ENCODE results near the gene HSD11B2. TPM values are rescaled to one million over a fixed set of nuclear protein-coding genes. Genes with fewer than 3 reads are reported as not detected.

Gene HSD11B2
- total RNA-seq, 1 donor from 2014 or later = 2.2 TPM

DNA sequence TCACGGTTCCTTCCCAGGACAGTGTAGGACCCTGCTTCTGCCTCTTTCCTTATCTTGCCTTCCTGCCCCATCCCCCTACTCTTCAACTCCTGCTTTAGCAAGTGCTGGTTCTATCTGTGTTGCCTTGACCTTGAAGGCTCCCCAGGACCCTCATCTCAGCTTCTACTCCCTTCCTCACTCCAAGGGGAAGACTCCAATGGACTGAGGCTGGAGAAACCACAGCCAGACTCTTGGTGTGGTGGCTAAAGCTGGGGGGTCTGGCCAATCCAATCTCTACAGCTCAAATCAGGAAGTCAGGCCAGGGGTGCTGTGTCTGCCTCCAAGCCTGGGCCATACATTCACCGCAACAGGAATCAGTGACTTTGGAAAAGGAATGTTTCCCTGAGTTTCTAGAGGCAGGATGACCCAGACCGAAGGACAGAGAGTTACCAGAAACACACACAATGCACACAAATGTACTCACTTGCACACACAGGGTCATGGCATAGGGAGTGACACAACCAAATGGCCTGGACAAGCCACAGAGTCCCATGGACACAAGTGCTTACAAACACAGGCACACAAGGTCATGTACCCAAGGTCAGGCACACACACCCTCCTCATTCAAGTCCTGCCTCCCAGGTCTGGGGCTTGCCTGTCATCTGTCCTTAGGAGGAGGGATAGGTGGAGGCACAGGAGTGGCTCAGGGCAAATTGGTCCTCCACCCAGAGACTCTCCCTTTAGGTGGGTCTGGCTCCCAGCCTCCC is 1.7 kb upstream of the HSD11B2 start:
- ATAC-seq = no peak
- intact Hi-C loops (cut with DNase I) = no loop called here
- H3K36me3 ChIP-seq = no peaks in the 10 kb centered on the region
- no peak overlapping the region for H3K4me3 ChIP-seq
- H3K4me1 ChIP-seq = peaks cover 29% of the 10 kb centered on the region
- TF ChIP-seq, protein P1, sequence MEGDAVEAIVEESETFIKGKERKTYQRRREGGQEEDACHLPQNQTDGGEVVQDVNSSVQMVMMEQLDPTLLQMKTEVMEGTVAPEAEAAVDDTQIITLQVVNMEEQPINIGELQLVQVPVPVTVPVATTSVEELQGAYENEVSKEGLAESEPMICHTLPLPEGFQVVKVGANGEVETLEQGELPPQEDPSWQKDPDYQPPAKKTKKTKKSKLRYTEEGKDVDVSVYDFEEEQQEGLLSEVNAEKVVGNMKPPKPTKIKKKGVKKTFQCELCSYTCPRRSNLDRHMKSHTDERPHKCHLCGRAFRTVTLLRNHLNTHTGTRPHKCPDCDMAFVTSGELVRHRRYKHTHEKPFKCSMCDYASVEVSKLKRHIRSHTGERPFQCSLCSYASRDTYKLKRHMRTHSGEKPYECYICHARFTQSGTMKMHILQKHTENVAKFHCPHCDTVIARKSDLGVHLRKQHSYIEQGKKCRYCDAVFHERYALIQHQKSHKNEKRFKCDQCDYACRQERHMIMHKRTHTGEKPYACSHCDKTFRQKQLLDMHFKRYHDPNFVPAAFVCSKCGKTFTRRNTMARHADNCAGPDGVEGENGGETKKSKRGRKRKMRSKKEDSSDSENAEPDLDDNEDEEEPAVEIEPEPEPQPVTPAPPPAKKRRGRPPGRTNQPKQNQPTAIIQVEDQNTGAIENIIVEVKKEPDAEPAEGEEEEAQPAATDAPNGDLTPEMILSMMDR (IDR thresholded peaks at IDR 0.05) = no peak
- H3K27ac ChIP-seq = no peak overlapping the region
- peaks cover 6% of the 10 kb centered on the region for H3K27me3 ChIP-seq
- no peak for DNase-seq
- H3K9me3 ChIP-seq = no peaks in the 10 kb centered on the region

DNA sequence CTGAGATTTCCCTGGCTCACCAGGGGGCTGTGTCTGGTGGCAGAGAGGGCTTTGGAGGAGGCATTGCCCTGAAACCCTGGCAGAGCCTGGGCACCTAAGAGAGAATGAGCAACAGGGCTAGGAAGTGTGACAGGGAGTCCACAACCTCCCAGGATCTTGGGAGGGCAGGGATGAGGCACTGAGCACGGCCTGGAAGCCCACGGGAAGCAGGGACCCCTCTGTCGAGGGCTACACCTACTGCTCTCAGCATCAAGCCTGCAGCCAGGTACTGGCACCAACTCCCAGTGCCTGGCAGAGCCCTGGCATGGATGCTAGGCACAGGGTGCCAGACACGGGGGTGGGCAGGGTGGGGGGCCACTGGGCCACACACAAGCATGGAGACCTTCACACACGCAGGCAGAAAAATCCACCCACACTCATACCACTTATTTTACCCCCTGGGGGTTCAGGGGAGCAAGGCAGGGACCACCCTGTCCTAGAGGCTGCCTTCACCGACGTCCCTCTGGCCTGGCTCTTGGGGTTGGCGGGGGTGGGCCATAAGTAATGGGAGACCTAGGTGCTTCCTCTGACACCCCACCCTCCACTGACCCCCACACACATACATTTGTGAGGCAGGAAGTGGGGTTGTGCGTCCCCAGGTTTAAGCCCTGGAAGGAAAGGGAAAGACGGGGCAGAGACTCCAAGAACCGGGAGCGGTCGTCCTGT is 970 bp upstream of the HSD11B2 start:
- Histone ChIP-seq H3K36me3 (no peaks in the 10 kb centered on the region), H3K9me3 (no peaks in the 10 kb centered on the region), H3K4me1 (peaks cover 22% of the 10 kb centered on the region), H3K4me3 (peak overlapping the region; percentile 50), H3K27ac (no peak overlapping the region), H3K27me3 (peaks cover 1% of the 10 kb centered on the region)
- intact Hi-C loops (cut with DNase I) = no loop called here
- ATAC-seq (no peak), DNase-seq (no peak)
- TF ChIP-seq, protein P1 (IDR thresholded peaks at IDR 0.05) = no peak

DNA sequence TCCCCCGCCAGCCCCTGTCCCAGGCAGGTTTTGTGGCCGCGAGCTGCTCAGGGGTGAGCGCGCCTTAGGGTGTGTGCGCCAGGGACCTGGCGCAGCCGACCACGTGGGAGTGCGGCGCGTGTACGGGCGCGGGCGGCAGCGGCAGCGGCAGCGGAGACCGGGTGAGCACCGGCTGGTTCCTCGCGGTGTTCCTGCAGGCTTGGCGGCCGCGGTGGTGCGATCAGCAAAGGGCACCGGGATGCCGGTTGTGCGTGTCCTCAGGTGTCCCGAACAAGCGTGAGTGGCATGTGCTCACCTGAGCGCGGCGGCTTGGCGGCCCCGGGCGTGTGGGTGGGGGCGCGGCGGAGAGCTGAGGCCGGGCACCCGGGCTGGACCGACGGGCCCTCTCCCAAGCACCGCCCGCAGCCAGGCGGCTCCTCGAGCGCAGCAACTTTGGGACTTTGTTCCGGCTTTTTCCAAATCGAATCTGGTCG is 381 bp upstream of the HSD11B2 start:
- intact Hi-C loops (cut with DNase I) = no loop called here
- ATAC-seq = peak; percentile 41

DNA sequence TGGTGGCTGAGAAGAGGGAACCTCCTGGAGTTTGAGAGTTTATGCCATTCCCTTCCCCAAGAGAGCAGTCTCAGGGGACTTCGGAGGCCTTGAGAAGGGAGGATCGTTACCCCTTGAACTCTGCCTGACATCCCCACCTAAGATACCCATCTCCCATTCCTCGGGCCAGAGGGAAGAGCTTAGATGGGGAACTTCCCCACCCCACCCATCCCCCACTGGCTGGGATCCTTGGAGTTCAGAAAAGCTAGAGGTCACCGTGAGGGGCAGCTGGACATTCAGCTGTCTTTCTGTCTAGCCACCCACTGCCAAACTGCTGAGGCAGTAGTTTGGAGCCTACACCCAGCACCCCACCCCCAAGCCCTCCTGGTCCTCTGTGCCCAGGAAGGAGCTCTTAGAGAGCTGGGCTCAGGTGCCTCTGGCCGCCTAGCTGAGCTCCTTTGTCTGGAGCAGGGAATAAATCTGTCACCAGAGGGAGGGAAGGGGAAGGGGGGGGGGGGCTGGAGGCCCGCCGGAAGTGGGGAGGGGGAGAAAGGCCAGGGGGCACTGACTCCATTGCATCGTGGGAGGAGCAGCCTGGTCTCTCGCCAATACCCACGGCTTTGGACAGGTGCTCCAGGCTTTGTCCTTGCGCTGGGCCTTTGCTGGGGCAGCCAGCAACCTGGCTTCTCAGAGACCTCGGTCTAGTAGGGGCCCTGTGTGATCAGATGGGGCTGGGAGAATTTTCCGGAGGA is 1.0 kb downstream of the HSD11B2 start:
- intact Hi-C loops (cut with DNase I) = no loop called here
- DNase-seq = no peak

More for the DNA sequence above, 381 bp upstream of the HSD11B2 start:
- no peaks in the 10 kb centered on the region for H3K27me3 ChIP-seq
- no peaks in the 10 kb centered on the region for H3K9me3 ChIP-seq
- H3K36me3 ChIP-seq = no peaks in the 10 kb centered on the region
- peak; percentile 76 for DNase-seq
- no peak overlapping the region for H3K27ac ChIP-seq
- H3K4me1 ChIP-seq = peaks cover 21% of the 10 kb centered on the region
- peak overlapping the region; percentile 50 for H3K4me3 ChIP-seq
- TF ChIP-seq, protein P1 (IDR thresholded peaks at IDR 0.05) = no peak

DNA sequence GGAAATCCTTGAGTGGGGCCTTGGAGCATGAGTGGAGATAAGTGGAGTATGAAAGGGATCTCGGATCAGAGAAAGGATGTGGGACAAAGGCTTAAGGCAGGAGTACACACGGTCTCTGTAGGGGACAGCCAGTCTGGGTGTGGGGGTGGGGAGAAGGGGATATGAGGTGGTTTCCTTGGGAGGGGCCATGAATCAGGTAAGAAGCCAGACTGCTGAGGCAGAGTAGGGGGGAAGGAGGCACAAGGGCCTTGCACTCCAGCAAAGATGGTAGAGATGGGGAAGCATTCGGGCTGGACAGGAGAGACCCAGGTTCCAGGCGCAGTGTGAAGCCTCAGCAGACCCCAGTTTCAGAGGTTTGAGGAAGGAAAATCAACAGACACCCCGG is 1.6 kb downstream of the HSD11B2 start:
- Histone ChIP-seq H3K9me3 (no peaks in the 10 kb centered on the region), H3K4me1 (peaks cover 21% of the 10 kb centered on the region), H3K27me3 (no peaks in the 10 kb centered on the region), H3K27ac (no peak overlapping the region), H3K36me3 (peaks cover 12% of the 10 kb centered on the region), H3K4me3 (no peak overlapping the region)
- TF ChIP-seq, protein P1 (IDR thresholded peaks at IDR 0.05) = no peak
- intact Hi-C loops (cut with DNase I) = no loop called here
- no peak for ATAC-seq
- no peak for DNase-seq

More for the DNA sequence above, 1.0 kb downstream of the HSD11B2 start:
- no peaks in the 10 kb centered on the region for H3K9me3 ChIP-seq
- peaks cover 6% of the 10 kb centered on the region for H3K36me3 ChIP-seq
- TF ChIP-seq, protein P1 (IDR thresholded peaks at IDR 0.05) = no peak
- H3K4me3 ChIP-seq = peak overlapping the region; percentile 39
- no peak overlapping the region for H3K27ac ChIP-seq
- H3K4me1 ChIP-seq = peaks cover 21% of the 10 kb centered on the region
- no peaks in the 10 kb centered on the region for H3K27me3 ChIP-seq
- no peak for ATAC-seq

Measured in upper lobe of right lung (tissue), 1 donor.